Breast epithelium (tissue), 3 donors: ENCODE data around the gene TNS1.

ENCODE experiments used
- CTCF ChIP-seq, 3 donors: fragments of 450-650 bp; IDR thresholded peaks; one replicate each; pipeline ENCODE4 v1.5.1; 2016 to 2017; ENCODE audit warnings: antibody characterized with exemption in 3 of 3, mild to moderate bottlenecking in 3 of 3, moderate library complexity in 3 of 3
- POLR2A ChIP-seq: fragments of 450-650 bp; IDR thresholded peaks from one replicate; pipeline ENCODE4 v1.6.1; 2016; ENCODE audit warnings: antibody characterized with exemption, mild to moderate bottlenecking, moderate library complexity
- POLR2AphosphoS5 ChIP-seq, 3 donors: sonication (generic); formaldehyde crosslinking; IDR thresholded peaks; one replicate each; pipeline ENCODE4 v1.6.1; 2017; ENCODE audit warnings: antibody characterized with exemption in 3 of 3

- no peak for TF ChIP-seq CTCF (IDR thresholded peaks at IDR 0.05)
- TF ChIP-seq POLR2A = no peak
- TF ChIP-seq POLR2AphosphoS5 (IDR thresholded peaks at IDR 0.05) = no peak
Measured at GRCh38 chr2:217776631-217777030, 226.2 kb downstream of the TNS1 start.
